HEK293 (cell line): Measurements from ENCODE around the gene SLC7A6.

Experiments
- CTCF ChIA-PET: fragments of 350-600 bp; formaldehyde crosslinking; extraction: SDS; loops from one replicate; lab custom pipeline; 2021; ENCODE audit warnings: antibody characterized with exemption; lab: Yijun Ruan, JAX
- POLR2A ChIA-PET: fragments of 300-600 bp; formaldehyde crosslinking; extraction: SDS; loops from one replicate; lab custom pipeline; 2020; ENCODE audit warnings: antibody characterized with exemption, inconsistent platforms; lab: Yijun Ruan, JAX
- H3K27ac ChIP-seq: fragments of 200-500 bp; sonication (Bioruptor generic); 2 replicates; pipeline ENCODE4 v1.5.1; 2014; ENCODE audit warnings: low read depth, low read length, control low read depth, inconsistent platforms; ENCODE audit errors: extremely low read depth
- H3K36me3 ChIP-seq, 2 experiments: fragments of 200-500 bp in 1 of 2; sonication (Bioruptor generic) in 1 of 2; 1 replicate in 1 of 2; 2 replicates in 1 of 2; pipeline ENCODE4 v1.5.1; 2014 to 2017; ENCODE audit warnings: inconsistent platforms in 2 of 2, low read length in 2 of 2; ENCODE audit not compliant: control insufficient read depth in 2 of 2, insufficient read depth in 1 of 2
- H3K4me1 ChIP-seq: fragments of 200-500 bp; sonication (Bioruptor generic); 2 replicates; pipeline ENCODE4 v1.5.1; 2014; ENCODE audit warnings: mild to moderate bottlenecking, low read length, inconsistent platforms; ENCODE audit not compliant: control insufficient read depth, insufficient read depth
- H3K4me3 ChIP-seq: 2 replicates; pipeline ENCODE4 v1.5.1; 2011; ENCODE audit warnings: low read depth, mild to moderate bottlenecking, control low read depth, low read length, moderate library complexity
- H3K9me3 ChIP-seq: fragments of 200-500 bp; sonication (Bioruptor generic); 2 replicates; pipeline ENCODE4 v1.5.1; 2014; ENCODE audit warnings: low read depth, low read length, inconsistent platforms; ENCODE audit not compliant: control insufficient read depth, insufficient read depth
- CTCF ChIP-seq: fragments of 450-650 bp; formaldehyde crosslinking; IDR thresholded peaks from 2 replicates; pipeline ENCODE4 v1.5.1; 2016; ENCODE audit warnings: missing biosample characterization, missing genetic modification characterization
- FEZF1 ChIP-seq: fragments of 450-650 bp; formaldehyde crosslinking; IDR thresholded peaks from 2 replicates; pipeline ENCODE4 v1.5.1; 2016; ENCODE audit warnings: missing biosample characterization, missing genetic modification characterization
- GLIS2 ChIP-seq: fragments of 450-650 bp; formaldehyde crosslinking; IDR thresholded peaks from 2 replicates; pipeline ENCODE4 v1.5.1; 2016; ENCODE audit warnings: missing biosample characterization, missing genetic modification characterization
- HOXA7 ChIP-seq: sonication (generic); formaldehyde crosslinking; IDR thresholded peaks from 2 replicates; pipeline ENCODE4 v1.8.1; 2022; ENCODE audit warnings: missing genetic modification reagents, borderline replicate concordance
- HOXD13 ChIP-seq: sonication (generic); formaldehyde crosslinking; IDR thresholded peaks from 2 replicates; pipeline ENCODE4 v1.8.0; 2022; ENCODE audit warnings: missing genetic modification reagents, borderline replicate concordance
- PRDM1 ChIP-seq: fragments of 450-650 bp; formaldehyde crosslinking; IDR thresholded peaks from 2 replicates; pipeline ENCODE4; 2016; ENCODE audit warnings: missing biosample characterization, missing genetic modification characterization
- RBAK ChIP-seq: fragments of 450-650 bp; formaldehyde crosslinking; IDR thresholded peaks from 2 replicates; pipeline ENCODE4 v1.5.1; 2016; ENCODE audit warnings: missing biosample characterization, missing genetic modification characterization
- SCRT2 ChIP-seq: fragments of 450-650 bp; formaldehyde crosslinking; IDR thresholded peaks from 2 replicates; pipeline ENCODE4 v1.5.1; 2016; ENCODE audit warnings: missing biosample characterization, missing genetic modification characterization
- TRIM28 ChIP-seq: IDR thresholded peaks from 2 replicates; pipeline ENCODE4 v1.6.1; 2011; ENCODE audit warnings: low read length, control low read depth, borderline replicate concordance
- ZBTB17 ChIP-seq: fragments of 450-650 bp; formaldehyde crosslinking; IDR thresholded peaks from 2 replicates; pipeline ENCODE4 v1.5.1; 2016; ENCODE audit warnings: missing biosample characterization, missing genetic modification characterization
- ZBTB8A ChIP-seq: fragments of 450-650 bp; formaldehyde crosslinking; IDR thresholded peaks from 2 replicates; pipeline ENCODE4 v1.5.1; 2016; ENCODE audit warnings: missing biosample characterization, missing genetic modification characterization
- ZNF114 ChIP-seq: fragments of 450-650 bp; formaldehyde crosslinking; IDR thresholded peaks from 2 replicates; pipeline ENCODE4 v1.5.0; 2017; ENCODE audit warnings: missing biosample characterization, missing genetic modification characterization
- ZNF223 ChIP-seq: fragments of 450-650 bp; formaldehyde crosslinking; IDR thresholded peaks from 2 replicates; pipeline ENCODE4 v1.5.1; 2016; ENCODE audit warnings: missing biosample characterization, missing genetic modification characterization
- ZNF23 ChIP-seq: fragments of 450-650 bp; formaldehyde crosslinking; IDR thresholded peaks from 2 replicates; pipeline ENCODE4 v1.5.1; 2016; ENCODE audit warnings: missing biosample characterization, missing genetic modification characterization, borderline replicate concordance
- ZNF280D ChIP-seq: fragments of 450-650 bp; formaldehyde crosslinking; IDR thresholded peaks from 2 replicates; pipeline ENCODE4 v1.5.1; 2016; ENCODE audit warnings: missing biosample characterization, missing genetic modification characterization
- ZNF292 ChIP-seq: fragments of 450-650 bp; formaldehyde crosslinking; IDR thresholded peaks from 2 replicates; pipeline ENCODE4 v1.5.1; 2016; ENCODE audit warnings: low read depth, missing biosample characterization, missing genetic modification characterization, borderline replicate concordance
- ZNF423 ChIP-seq: fragments of 450-650 bp; formaldehyde crosslinking; IDR thresholded peaks from 2 replicates; pipeline ENCODE4 v1.5.1; 2016; ENCODE audit warnings: missing biosample characterization, missing genetic modification characterization
- ZNF501 ChIP-seq: fragments of 450-650 bp; formaldehyde crosslinking; IDR thresholded peaks from 2 replicates; pipeline ENCODE4 v1.5.1; 2016; ENCODE audit warnings: missing biosample characterization, missing genetic modification characterization
- ZNF530 ChIP-seq: fragments of 450-650 bp; formaldehyde crosslinking; IDR thresholded peaks from 2 replicates; pipeline ENCODE4 v1.5.1; 2016; ENCODE audit warnings: low read depth, missing biosample characterization, missing genetic modification characterization
- ZNF561 ChIP-seq: fragments of 450-650 bp; IDR thresholded peaks from 2 replicates; pipeline ENCODE4 v1.5.1; 2018; ENCODE audit warnings: missing biosample characterization, missing genetic modification characterization, borderline replicate concordance
- ZNF654 ChIP-seq: fragments of 450-650 bp; formaldehyde crosslinking; IDR thresholded peaks from 2 replicates; pipeline ENCODE4 v1.5.1; 2016; ENCODE audit warnings: low read depth, missing biosample characterization, missing genetic modification characterization
- ZNF660 ChIP-seq: fragments of 450-650 bp; IDR thresholded peaks from 2 replicates; pipeline ENCODE4 v1.5.1; 2018; ENCODE audit warnings: missing biosample characterization, mild to moderate bottlenecking, missing genetic modification characterization
- TF ChIP-seq, protein P1 (sequence below): fragments of 450-650 bp; formaldehyde crosslinking; IDR thresholded peaks from 2 replicates; pipeline ENCODE4 v1.5.1; 2016; ENCODE audit warnings: missing biosample characterization, missing genetic modification characterization, low read depth

The SLC7A6 gene

DNA sequence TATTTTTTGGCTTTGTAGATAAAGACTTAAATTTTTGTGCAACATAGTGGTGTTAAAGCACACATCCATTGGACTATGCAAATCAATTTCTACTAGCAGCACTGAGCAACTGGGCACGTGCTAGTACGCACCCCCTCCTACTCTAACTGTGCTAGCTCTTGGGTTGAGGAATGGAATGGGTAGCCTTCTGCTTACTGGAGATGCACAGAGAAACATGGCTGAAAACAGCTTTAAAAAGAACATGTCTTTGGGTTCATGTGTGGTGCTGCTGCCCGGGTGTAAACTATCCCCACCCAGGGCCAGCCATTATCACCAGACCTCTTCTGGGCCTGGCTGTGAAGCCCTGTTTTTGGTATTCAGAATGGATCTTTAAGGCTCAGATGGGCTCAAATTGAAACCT, 35.7 kb upstream of the SLC7A6 start (continued):
- TF ChIP-seq ZBTB8A (tag by site-specific recombination) = no peak
- no peak for TF ChIP-seq ZNF530 (tag by site-specific recombination)
- no peak for TF ChIP-seq HOXD13 (CRISPR knock-in tag)
- no peak for TF ChIP-seq ZNF501
- TF ChIP-seq HOXA7 (CRISPR knock-in tag) = no peak
- TF ChIP-seq ZNF23 (tag by site-specific recombination) = no peak

DNA sequence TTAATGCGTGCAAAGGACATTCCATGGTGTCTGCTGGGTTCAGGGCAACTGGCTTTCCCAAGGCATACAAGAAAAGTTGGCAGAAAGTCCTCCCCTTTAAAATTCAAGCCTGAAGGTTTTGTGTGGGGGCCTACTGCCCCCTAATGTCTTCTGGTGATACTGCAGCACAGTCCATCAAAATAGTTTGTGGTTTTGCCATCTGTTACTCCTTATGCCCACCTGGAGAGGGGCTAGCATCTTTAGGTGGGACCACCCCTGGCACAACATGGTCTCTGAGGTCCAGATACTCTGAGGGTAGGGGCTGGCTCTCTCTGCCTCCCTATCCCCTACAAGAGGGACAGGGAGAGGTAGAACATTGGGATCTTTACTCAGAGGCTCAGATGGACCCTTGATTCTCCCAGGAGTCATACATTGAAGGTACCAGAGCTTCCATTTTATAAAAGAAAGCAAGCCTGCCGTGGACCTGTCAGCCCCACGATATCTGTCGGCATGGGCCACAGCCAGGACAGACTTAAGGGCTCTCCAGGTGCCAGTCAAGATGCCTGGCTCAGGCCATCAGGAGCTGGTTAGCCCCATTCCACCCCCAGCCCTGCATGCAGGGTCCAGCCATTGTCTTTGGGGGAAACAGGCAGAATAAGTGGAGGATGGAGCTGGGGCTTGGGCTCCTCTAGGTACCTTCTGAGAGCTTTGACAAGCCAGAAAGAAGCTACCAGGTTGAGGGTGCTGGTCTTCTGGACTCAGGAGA, 34.7 kb upstream of the SLC7A6 start:
- ChIA-PET CTCF (interaction anchor here (0.7 to 1.7 kb wide), 6 partner anchors 29 to 167 kb away, joined by 3 to 4 read pairs (median 3); no protein-coding TSS in a partner anchor), POLR2A (interaction anchor here (0.6 kb wide), 1 partner anchor 12 kb away, joined by 3 read pairs; no protein-coding TSS in a partner anchor)
- Histone ChIP-seq H3K36me3 (peaks cover 0 to 62% of the 10 kb centered on the region in 2 experiments; a peak in 1 of 3 replicates), H3K27ac (no peak overlapping the region), H3K4me3 (no peak overlapping the region), H3K4me1 (no peaks in the 10 kb centered on the region), H3K9me3 (no peaks in the 10 kb centered on the region)
- TF ChIP-seq ZNF114 (tag by site-specific recombination) = no peak
- peak; percentile 61; the same call in 1 of the 2 replicates for TF ChIP-seq ZNF660
- TF ChIP-seq ZNF423 (tag by site-specific recombination) = no peak
- peak; percentile 63; the same call in 1 of the 2 replicates for TF ChIP-seq SCRT2 (tag by site-specific recombination)
- TF ChIP-seq ZNF292 (tag by site-specific recombination) = no peak
- TF ChIP-seq FEZF1 = no peak
- TF ChIP-seq ZNF280D (tag by site-specific recombination) = no peak
- no peak for TF ChIP-seq ZBTB17 (tag by site-specific recombination)
- TF ChIP-seq RBAK = no peak
- TF ChIP-seq, protein P1, sequence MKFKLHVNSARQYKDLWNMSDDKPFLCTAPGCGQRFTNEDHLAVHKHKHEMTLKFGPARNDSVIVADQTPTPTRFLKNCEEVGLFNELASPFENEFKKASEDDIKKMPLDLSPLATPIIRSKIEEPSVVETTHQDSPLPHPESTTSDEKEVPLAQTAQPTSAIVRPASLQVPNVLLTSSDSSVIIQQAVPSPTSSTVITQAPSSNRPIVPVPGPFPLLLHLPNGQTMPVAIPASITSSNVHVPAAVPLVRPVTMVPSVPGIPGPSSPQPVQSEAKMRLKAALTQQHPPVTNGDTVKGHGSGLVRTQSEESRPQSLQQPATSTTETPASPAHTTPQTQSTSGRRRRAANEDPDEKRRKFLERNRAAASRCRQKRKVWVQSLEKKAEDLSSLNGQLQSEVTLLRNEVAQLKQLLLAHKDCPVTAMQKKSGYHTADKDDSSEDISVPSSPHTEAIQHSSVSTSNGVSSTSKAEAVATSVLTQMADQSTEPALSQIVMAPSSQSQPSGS = no peak
- no peak for TF ChIP-seq GLIS2 (tag by site-specific recombination)
- TF ChIP-seq CTCF (tag by site-specific recombination) = peak; percentile 86
- no peak for TF ChIP-seq ZNF561 (tag by site-specific recombination)
- peak; percentile 39; the same call in 1 of the 2 replicates for TF ChIP-seq PRDM1 (tag by site-specific recombination)
- no peak for TF ChIP-seq ZNF223
- peak; percentile 84 for TF ChIP-seq ZNF654 (tag by site-specific recombination)
- TF ChIP-seq TRIM28 = no peak
